GM03348 (cell line): Measurements from ENCODE around the gene REN.

Experiments
- DNase-seq: peaks from one replicate; pipeline ENCODE4 v3.0.0; 2012; ENCODE audit warnings: low spot score

REN gene

DNA sequence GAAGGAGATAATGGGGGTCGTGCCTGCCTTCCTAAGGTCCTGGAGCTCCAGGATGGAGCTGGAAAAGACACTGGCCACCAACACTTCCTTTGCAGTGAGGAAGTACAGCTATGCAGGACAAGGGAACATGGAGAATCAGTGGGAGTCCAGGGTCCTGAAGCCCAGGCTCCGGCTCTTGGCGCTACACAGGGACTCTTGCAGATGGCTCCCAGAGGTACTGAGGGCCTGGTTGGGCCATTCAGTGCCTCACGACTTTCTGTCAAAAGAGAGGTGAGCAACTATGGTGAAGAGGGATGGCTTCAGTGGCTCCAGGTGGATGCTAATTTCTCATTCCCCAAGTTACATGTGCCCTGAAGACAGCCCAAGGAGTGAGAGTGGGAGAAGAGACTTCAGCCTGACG is 12.5 kb downstream of the REN start:
- no peak for DNase-seq

DNA sequence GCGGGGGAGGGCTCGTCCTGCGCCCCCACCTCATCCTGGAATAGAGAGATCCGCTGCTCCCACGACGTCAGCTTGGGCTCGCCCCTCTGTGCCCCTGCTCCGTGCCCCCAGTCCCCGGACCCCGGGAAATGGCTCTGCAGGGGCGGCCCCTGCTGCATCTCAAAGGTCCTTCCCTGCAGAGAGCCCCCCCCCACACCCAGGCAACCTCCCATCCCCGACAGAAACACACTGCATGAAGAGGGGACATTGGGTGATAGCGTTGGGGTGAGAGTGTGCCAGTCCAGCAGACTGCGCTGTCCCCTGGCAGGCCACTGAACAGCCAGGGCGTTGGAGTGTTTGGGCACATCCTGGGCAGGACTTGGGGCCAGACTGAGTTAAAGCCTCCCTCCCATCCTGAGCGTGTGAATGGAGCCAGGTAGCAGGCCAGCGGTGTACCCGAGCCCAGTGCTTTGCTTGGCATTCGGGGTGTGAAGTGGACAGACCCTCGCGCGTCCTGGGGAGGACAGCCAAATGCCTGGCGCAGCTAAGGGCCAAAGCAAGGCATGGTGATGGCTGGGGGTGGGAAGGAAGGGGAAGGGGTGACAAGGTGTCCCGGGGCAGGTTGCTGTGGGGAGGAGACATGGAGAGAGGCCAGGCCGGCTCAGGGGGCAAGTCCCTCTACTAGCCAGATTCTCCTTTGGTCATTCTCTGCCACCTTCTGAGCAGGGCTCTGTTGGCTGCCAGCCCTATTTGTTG is 13.7 kb downstream of the REN start:
- DNase-seq = no peak

DNA sequence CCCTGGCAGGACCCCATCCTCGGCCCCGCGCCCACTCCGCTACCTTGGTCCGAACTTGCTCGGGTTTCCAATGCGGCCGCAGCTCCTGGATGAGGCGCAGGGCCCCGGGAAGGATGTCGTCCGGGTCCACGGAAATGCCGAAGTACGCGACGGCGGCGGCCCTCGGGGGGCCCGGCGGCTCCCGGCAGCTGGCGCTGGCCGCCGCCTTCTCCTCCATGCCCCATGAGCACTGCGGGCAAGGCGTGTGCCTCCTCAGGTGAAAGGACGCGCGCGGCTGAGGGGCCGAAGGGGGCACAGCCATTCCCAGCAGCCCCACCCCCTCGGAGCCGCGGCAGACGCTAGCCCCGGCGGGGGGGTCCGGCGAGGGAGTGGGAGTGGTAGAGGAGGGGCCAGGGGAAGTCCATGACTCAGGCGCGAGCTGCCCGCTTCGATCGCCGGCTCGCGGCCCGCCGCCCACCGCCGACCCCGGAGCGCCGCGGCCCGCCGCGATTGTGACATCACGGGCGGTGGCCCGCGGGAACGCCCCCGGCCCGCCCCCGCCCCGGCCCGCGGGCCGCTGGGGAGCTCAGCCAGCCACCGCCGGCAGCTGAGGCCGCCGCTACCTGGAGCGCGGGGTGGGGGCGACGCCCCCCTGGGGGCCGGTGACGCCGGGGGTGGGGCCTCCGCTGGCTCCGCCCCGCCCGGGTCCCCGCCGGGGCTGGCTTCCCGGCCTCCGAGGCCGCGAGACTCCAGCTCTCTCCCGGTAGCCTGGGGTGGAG is 14.4 kb downstream of the REN start, which contains the start of gene ETNK2:
TSS of gene ETNK2 (minus strand) at position 493 of the 758 bp plus-strand sequence. CDS start at position 301, 192 bp downstream.
- DNase-seq = peak; percentile 76

DNA sequence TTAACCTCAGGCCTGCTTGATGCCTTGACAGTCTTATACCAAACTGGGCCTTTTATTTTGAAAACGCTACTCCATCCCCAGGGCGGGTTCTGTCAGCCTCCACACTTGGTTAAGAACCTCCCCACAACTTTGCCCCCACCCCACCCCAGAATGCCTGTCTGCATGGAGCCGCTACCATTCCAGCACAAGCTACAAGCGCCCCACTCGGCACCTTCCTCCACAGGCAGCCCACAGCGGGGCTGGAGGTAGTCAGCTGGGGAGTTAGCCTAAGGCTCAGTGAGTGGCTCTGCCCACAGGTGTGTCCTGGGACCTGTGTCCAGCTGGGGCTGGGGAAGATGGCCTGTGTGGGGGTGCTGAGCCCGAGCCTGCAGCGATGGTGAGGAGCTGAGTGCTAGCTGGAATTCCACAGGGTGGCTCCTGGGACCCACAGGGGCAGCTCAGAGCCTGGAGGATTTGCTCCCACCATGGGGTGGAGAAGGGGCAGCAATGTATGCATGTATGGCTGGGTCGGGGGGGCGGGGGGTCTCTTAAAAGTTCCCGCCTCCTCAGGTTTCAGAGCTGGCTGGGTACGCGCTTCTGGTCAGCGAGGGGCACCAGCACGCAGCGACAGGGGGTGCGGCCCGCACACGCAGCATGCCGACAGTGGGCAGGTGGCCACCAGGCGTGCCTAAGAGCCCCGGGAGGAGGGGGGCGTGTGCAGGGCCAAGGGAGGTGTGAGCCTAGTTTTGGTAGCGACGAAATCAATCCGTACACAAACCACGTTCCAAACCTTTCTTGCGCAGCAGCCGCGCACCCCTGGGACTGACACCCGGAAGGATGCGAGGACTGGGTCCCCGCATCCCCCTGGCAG is 15.2 kb downstream of the REN start:
- no peak for DNase-seq

DNA sequence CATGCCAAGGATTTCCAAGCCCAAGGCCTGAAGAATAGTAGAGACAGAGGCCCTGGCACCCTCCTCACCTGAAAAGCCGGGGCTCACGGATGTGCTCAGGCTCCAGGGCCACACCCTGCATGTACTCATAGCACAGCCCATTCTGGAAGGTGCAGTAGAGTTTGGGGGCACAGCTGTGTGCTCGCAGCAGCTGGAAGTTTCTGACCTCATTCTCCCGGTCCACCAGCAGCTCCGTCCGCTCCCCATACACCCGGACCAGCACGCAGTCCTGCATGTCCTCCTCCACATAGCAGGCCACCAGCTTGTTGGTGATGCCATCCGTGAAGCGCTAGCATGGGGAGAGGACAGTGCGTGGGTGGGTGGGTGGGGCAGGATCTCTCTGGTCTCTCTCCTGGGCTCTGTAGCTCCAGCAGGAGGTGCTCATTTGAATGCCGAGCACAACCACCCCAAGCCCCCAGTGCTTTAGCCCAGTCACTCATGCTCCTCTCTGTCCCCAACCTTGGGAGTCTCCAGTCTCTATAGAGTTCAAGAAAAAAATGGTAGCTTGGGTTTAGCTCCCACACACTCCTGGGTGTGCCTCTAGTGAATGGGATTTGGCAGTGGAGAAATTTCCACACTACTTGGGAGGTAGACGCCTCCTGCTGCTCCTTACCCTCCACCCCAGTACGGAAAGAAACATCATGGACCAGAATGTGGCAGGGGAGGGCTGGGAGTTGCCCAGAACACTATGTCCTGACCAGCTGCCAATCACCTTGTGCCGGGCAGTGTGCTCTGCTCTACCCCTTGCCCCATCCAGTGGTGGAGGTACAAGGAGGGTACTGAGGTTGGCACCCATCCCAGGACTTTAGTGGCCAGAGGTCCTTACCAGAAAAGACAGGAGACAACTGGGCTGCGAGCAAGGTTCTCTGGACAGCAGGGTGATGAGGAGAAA is 16.2 kb downstream of the REN start:
- DNase-seq = no peak

DNA sequence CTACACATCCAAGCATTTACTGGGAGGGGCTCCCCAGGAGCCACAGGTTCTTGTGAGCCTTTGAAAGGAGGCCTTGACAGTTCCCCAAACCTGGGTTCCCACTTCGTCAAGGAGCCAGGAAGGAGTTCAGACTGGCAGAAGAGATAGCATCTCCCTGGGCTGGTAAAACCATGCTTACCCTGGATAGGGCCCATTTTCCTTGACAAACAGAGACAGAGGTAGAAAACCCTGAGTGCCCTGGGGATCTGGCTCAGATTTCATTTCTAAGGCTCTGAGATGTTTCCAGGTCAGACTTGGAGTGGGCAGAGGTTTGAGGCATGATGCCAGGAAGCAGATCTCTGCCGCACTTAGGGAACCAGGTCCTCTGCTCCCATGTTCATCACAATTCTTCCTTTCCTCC is 17.0 kb downstream of the REN start:
- no peak for DNase-seq

DNA sequence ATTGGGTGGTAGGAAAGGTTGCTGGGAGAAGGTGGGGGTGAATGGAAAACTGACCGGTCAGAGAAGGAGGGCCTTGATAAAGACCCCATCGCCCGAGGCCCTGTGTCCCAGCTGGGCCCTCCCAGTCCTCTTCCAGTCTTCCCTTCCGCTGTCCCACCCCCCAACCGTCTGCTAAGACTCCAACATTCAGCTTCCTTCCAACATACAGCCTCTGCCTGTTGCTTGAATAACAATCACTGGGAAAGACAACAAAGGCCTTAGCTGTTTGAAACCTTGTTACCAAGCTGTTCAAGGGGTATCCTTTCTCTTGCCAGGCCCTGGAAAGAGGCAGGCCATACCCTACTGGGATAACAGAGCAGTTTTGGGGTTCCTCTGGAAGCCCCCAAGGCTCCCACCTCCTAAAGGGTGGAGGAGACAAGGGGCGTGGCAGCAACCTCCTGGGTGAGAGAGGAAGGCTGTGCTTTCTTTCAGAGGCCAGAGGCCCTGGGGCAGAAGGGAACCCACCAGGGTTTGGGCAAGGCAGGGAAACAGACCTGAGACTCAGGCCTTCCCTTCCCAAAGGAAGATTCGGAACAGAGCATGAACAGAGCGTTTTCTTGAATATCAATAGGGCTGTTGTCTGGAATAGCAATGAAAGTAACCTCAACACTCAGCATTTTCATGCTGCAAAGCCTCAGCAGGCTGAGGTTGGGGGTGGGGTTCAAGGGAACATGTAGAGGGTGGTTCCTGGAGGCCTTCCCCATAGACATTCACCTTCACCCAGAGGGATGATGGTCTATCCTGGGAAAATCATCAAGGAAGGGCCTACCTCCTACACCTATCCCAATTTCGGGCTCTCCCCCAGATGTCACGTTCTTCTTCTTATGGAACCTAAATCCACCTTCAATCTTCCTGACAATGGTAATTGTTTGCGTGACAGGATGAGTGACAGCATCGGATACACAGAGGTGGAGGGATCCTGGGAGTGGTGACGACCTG is 18.4 kb downstream of the REN start:
- no peak for DNase-seq

DNA sequence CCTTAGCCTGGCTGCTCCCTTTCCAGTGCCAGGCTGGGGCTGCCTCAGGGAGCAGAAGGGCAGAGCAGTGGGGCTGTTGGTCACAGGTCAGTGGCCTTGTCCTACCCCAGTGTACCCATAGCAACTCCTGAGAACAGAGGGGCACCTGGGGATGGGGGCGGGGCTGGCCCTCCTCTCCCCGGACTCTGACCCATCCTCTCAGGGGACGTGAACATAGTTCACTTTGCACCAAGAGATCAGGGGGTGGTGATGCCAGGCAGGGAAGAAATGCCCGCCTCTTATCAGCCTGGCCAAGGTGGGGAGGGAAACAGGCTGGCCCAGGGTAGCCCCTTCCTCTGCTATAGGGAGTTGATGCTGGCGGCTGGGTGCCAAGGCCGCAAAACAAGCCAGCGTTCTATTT is 19.2 kb downstream of the REN start:
- DNase-seq = no peak

DNA sequence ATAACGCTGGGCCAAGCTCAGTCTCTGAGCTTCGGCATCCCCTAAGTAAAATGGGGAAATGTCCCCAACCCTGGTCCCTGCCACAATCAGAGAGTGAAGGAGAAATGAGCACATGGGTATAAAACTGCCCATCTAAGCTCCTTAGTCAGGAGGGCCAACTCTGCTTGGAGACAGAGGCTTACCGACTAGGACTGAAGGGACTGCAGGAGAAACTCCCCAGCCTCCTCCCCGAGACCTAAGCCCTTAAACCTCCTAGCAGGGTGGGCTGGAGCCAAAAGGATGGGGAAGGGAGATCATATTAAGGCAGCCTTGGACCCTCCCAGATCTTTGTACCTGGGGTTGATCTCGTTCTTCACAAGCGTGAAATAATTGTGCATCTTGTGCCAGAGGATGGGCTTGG is 19.8 kb downstream of the REN start:
- no peak for DNase-seq

DNA sequence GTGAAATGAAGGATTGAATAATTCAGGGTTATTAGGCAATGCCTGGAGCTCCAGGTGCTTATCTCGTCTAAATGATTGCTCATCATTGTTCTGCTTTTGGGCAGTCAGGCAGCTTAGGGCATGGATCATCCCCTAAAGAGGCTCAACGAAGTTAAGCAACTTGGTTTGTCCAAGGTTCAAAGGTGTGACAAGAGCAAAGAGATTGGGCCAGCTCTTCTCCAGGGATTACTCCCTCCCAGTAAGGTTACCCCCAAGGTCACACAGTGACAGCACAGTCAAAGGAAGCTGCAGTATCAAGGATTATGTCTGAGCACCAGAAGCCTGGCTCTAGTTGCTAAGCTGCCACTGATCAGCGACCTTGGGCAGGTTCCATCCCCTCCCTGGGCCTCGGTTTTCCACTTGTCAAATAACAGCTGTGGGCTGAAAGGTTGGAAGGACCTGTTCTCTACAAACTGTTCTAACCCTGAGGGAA is 21.1 kb downstream of the REN start:
- DNase-seq = no peak

DNA sequence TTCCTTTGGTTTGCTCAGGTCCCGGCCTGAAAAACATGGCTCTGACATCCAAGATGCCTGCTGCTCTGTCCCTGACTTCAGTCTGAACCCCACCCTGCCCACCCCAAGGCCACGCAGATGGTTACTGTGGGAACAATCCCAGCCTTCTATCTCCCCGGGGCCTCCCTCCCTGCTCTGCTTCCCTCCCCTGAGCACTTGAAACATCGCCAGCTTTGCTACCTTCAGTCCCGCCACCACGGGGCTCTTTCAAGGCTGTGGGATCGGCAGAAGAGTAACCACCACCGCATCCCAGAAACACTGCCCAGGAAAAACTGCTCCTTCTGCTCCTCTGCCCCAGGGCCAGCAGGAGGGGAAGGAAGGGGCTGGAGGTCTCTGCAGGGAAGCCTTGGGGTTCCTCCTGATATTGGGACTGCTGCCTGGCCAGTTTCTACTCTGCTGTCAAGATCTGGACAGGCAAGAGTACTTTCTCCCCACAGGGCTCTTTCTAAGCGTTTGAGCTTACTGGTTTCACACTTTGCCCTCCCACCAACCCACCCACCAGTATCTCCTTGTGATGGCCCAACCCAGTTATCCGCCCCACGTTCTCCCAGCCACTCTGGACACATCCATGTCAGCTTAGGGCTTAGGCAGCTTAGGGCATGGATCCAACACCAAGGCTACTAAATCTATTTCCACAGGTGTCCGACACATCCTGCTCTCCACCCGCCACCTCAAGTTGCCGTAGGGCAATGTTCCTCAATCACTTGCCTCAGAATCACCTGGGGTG is 22.7 kb downstream of the REN start:
- no peak for DNase-seq

DNA sequence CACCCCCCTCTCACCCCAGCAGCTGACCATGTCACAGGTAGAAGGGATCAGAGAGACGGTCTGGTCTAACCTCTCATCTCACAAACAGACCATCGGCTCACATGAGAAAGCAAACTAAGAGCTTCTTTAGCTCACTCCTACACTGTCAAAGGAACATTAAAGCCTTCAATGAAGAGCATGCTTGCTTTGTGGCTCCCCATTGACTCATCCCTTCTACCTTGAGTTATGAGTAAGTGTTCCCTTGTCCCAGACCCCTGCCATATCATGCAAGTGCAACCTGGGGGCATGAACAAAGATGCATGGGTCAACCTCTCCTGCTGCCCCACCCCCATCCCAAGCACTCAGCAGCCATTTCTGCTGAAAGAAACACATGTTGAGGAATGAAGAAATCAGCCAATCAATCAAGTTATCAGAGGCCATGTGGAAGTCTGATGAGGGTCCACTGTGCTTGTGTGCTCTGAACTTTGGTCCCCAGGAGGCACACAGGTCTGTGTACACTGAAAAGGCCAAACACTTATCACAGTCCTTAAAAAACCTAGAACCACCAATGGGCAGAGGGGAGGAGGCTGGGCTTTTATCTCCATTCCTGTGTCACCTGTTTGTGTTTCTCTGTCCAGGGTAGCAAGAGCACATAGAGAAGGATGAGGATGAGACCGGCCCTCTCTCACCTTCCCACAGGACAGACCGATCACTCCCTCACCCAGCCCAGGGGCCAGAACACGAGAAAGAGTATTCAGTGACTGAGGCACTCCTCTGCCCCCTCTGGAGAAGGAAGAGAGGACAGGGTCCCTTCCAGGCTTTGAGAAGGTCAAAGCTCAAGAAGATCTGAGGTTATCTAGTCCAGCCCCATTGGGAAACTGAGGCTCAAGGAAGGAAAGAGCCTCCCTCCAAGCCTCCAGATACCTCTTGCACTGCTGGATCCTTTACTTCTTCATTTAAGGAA is 23.8 kb downstream of the REN start:
- DNase-seq = no peak

DNA sequence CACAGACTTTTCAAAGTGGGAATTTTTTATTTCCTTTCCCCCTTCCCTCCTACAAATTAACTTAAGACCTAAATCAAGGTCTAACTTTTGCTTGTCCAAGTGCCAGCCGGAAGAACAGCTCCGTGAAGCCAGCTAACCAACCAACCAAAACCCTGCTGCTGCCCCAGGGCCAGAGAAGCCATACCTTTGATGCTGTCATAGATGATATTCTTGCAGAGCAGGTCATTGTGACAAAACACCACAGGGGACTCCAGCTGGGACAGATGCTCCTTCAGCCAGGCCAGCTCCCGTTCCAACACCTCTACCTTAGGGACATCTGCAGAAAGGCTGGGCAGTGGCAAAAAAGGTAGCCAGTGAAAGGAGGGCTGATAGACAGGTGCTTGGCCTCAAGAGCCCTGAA is 25.0 kb downstream of the REN start:
- no peak for DNase-seq

DNA sequence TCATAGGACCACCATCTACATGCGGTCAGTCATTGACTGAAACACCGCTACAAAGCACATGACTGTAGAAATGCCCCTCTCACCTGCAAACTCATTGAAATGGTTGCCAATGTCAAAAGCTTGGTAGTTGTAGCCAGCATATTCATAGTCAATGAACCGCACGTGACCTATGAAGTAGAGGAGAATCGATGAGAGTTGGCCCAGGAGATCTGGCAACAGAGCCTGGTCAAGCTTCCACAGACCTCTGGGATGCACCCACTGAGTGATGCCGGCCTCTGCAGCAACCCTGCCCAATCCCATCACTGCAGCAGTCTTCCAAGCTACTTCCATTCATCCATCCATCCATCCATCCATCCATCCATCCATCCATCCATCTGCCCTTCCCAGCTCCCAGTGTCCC is 26.2 kb downstream of the REN start:
- DNase-seq = no peak

DNA sequence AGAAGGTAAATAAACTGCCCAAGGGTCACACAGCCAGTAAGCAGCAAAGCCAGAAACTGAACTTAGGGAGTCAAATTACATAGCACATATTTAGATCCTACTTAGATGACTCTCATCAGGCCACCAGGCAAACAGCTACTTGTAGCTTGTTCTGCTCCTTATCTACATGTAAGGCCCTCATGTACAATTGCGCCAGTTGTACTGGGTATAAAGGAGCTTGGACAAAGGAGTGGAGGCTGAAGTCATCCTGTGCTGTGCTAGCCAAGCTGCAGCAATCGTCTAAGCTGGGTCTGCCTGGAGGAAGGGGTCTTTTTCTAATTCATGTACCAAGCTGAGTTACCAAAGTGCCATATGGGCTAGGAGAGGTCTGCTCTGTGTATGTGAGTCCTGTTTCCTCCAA is 27.0 kb downstream of the REN start:
- DNase-seq = no peak

DNA sequence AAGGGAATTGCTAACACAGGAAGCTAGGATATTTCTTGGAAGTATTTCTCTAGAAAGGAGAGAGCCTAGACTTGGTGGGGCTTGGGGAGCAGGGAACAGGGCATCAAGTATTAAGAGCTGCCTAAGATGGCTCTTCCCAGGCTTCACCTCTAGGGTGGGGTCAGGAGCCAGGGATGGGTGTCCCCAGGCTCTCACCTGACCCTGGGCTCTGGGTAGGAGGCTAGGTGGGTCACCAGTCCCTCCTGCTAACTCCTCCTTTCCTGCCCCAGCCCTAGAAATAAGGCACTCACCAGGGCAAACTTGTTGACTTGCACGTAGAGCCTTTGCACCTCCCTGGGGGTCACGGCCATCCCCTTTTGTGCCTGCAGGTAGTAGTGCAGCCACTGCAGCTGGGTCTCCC is 29.3 kb downstream of the REN start:
- DNase-seq = no peak

DNA sequence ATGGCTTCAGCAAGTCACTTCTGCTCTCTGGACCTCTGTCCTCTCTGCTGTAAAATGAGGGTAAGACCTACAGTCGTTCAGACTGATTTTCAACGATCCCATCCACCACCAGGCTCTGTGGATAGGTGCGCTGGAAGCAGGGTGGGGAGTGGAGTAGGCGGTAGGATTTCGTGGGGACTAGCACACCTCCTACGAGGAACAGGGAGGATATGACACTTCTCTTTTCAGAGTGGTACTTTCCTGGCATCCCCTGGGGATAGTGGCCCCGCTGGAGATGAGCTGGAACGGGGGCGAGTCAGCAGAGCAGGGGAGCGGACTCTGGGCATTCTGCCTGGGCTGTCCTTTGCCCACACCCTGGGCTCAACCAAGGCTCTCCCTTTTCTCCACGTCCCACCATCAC is 32.0 kb downstream of the REN start:
- no peak for DNase-seq

DNA sequence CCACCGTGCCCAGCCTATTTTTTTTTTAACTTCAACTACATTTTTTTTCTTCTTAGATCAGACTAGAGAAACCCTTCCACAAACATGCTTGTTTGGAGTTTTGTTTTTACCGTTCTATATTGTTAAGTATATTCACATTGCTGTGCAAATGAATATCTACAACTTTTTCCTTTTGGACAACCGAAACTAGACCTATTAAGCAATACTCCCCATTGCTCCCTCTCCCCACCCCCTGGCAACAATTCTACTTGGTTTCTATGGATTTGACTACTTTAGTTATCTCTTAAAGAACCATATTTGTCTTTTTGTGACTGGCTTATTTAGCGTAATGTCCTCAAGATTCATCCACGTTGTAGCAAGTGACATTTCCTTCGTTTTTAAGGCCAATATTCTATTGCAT is 33.4 kb downstream of the REN start:
- no peak for DNase-seq
